ENCODE results near the gene EIF4ENIF1. TPM values are rescaled to one million over a fixed set of nuclear protein-coding genes. Genes with fewer than 3 reads are reported as not detected.
"Not testable (repeated sequence)": the region's sequence is repeated elsewhere in the genome, so short reads cannot be mapped to it uniquely, and the experiment has no call there.

The EIF4ENIF1 gene
- total and polyA plus RNA-seq, 7 donors: 9.2 to 34.2 (median 24.8) TPM

- Histone ChIP-seq H3K4me1 (peaks cover 33% of the 10 kb centered on the region), H3K27ac (peak overlapping the region; percentile 98), H3K9me3 (no peaks in the 10 kb centered on the region), H3K4me3 (peak overlapping the region; percentile 92), H3K27me3 (ENCODE audit: insufficient read depth in 3 of 3, low read length in 2 of 3) (no peaks in the 10 kb centered on the region), H3K36me3 (ENCODE audit: insufficient read depth in 1 of 2, low read depth in 1 of 2) (peaks cover 2 to 37% of the 10 kb centered on the region in 2 donors)
- peak; percentile 39 to 71 for DNase-seq
- TF ChIP-seq CTCF (IDR thresholded peaks at IDR 0.05): no peak
- peak; percentile 11 to 18 (median 14) for ATAC-seq
- intact Hi-C loops (cut with DNase I): loop anchor here in 1 of 2 donors (10.0 kb wide), 1 partner anchor 144 kb away; the partner anchor contains the start of gene PATZ1
- 0% methylated on average over 21 to 61 of the region's 61 CpGs for WGBS, 3 donors
Observed at GRCh38 chr22:31488988-31489617, 539 bp downstream of the EIF4ENIF1 start.

- no peak for DNase-seq
- Histone ChIP-seq H3K4me3 (peak overlapping the region; percentile 92), H3K36me3 (ENCODE audit: insufficient read depth in 1 of 2, low read depth in 1 of 2) (peaks cover 2 to 44% of the 10 kb centered on the region in 2 donors), H3K4me1 (peaks cover 27% of the 10 kb centered on the region), H3K9me3 (no peaks in the 10 kb centered on the region), H3K27ac (peak overlapping the region; percentile 98), H3K27me3 (ENCODE audit: insufficient read depth in 3 of 3, low read length in 2 of 3) (no peaks in the 10 kb centered on the region)
- no peak for TF ChIP-seq CTCF (IDR thresholded peaks at IDR 0.05)
- WGBS, 3 donors: 74 to 80% (median 74%) methylated on average over 6 of the region's 6 CpGs
- no peak for ATAC-seq
- intact Hi-C loops (cut with DNase I): loop anchor here in 1 of 2 donors (10.0 kb wide), 1 partner anchor 144 kb away; the partner anchor contains the start of gene PATZ1
Observed at GRCh38 chr22:31488346-31488883, 1.2 kb downstream of the EIF4ENIF1 start.

- H3K4me1 ChIP-seq: peaks cover 26% of the 10 kb centered on the region
- intact Hi-C loops (cut with DNase I): loop anchor here in 1 of 2 donors (10.0 kb wide), 1 partner anchor 142 kb away; the partner anchor contains the start of gene PATZ1
Observed at GRCh38 chr22:31486951-31487350, 2.7 kb downstream of the EIF4ENIF1 start.

GRCh38 chr22:31486369-31486768 is 3.3 kb downstream of the EIF4ENIF1 start:
- H3K4me3 ChIP-seq; ATAC-seq; H3K27ac ChIP-seq; H3K27me3 ChIP-seq (ENCODE audit: insufficient read depth in 3 of 3, low read length in 2 of 3); H3K9me3 ChIP-seq; DNase-seq: not testable (repeated sequence)
- Histone ChIP-seq H3K4me1 (peaks cover 21% of the 10 kb centered on the region), H3K36me3 (ENCODE audit: insufficient read depth in 1 of 2, low read depth in 1 of 2) (peaks cover 2 to 65% of the 10 kb centered on the region in 2 donors)
- WGBS, 3 donors: 93 to 95% (median 94%) methylated on average over 11 of the region's 11 CpGs
- intact Hi-C loops (cut with DNase I): loop anchor here in 1 of 2 donors (10.0 kb wide), 1 partner anchor 142 kb away; the partner anchor contains the start of gene PATZ1

More at GRCh38 chr22:31486951-31487350, 2.7 kb downstream of the EIF4ENIF1 start:
- H3K27me3 ChIP-seq (ENCODE audit: insufficient read depth in 3 of 3, low read length in 2 of 3): no peaks in the 10 kb centered on the region
- peaks cover 2 to 59% of the 10 kb centered on the region in 2 donors for H3K36me3 ChIP-seq (ENCODE audit: insufficient read depth in 1 of 2, low read depth in 1 of 2)
- no peaks in the 10 kb centered on the region for H3K9me3 ChIP-seq
- no peak for DNase-seq
- no peak for TF ChIP-seq CTCF (IDR thresholded peaks at IDR 0.05)
- H3K4me3 ChIP-seq: no peak overlapping the region
- no peak overlapping the region for H3K27ac ChIP-seq
- no peak for ATAC-seq
- 93 to 95% (median 94%) methylated on average over 2 of the region's 2 CpGs for WGBS, 3 donors

GRCh38 chr22:31482470-31482869 is 7.2 kb downstream of the EIF4ENIF1 start:
- intact Hi-C loops (cut with DNase I): loop anchor here in 1 of 2 donors (10.0 kb wide), 1 partner anchor 138 kb away; the partner anchor contains the start of gene PATZ1
- H3K4me3 ChIP-seq; H3K27me3 ChIP-seq (ENCODE audit: insufficient read depth in 3 of 3, low read length in 2 of 3); H3K4me1 ChIP-seq; H3K27ac ChIP-seq; DNase-seq; H3K9me3 ChIP-seq; ATAC-seq: not testable (repeated sequence)
- H3K36me3 ChIP-seq (ENCODE audit: insufficient read depth in 1 of 2, low read depth in 1 of 2): peaks cover 2 to 74% of the 10 kb centered on the region in 2 donors
- 86 to 92% (median 86%) methylated on average over 8 of the region's 8 CpGs for WGBS, 3 donors
